PFSK-1 (cell line): ENCODE data around the gene ORC4.

Source experiments
- POLR2AphosphoS5 ChIP-seq: IDR thresholded peaks from 2 replicates; pipeline ENCODE4 v1.6.1; 2012; ENCODE audit warnings: low read depth, mild to moderate bottlenecking, control low read depth, low read length, moderate library complexity
- REST ChIP-seq, 2 experiments: IDR thresholded peaks; 2 replicates each; pipeline versions ENCODE4 v1.6.1 to v1.8.0; 2011 to 2012; ENCODE audit warnings: low read depth in 2 of 2, low read length in 2 of 2, control low read depth in 1 of 2, inconsistent platforms in 1 of 2, mild to moderate bottlenecking in 1 of 2, moderate library complexity in 1 of 2; ENCODE audit not compliant: insufficient read depth in 1 of 2
- SIN3A ChIP-seq: IDR thresholded peaks from 2 replicates; pipeline ENCODE4 v1.6.1; 2012; ENCODE audit warnings: mild to moderate bottlenecking, low read length, moderate library complexity, borderline replicate concordance; ENCODE audit not compliant: insufficient read depth
- TAF1 ChIP-seq: IDR thresholded peaks from 2 replicates; pipeline ENCODE4 v1.6.1; 2012; ENCODE audit warnings: low read length, control low read depth, borderline replicate concordance; ENCODE audit not compliant: insufficient read depth

DNA sequence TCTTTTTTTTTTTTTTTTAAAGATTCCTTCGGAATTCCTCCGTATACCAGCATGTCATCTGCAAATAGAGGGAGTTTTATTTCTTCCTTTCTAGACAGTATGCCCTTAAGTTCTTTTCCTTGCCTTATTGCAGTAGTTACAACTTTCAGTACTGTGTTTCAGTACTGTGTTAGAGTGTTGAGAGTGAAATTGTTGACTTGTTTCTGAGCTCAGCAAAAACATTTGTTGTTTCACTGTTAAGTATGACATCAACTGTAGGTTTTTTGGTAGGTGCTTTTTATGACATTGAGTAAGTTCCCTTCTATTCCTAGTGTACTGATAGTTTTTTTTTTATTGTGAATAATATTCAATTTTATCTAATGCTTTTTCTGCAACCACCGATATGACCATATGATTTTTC lies 131.9 kb downstream of the ORC4 start:
- TF ChIP-seq REST (IDR thresholded peaks at IDR 0.05; ENCODE audit: insufficient read depth in 1 of 2, low read depth in 2 of 2, low read length in 2 of 2), result no peak
- TF ChIP-seq POLR2AphosphoS5, result no peak
- TF ChIP-seq SIN3A, result no peak
- TF ChIP-seq TAF1, result no peak
